Right atrium auricular region (tissue), 2 donors: Measurements from ENCODE around the gene CWF19L1. TPM values are rescaled to one million over a fixed set of nuclear protein-coding genes. Genes with fewer than 3 reads are reported as not detected.

Experiments used
- DNase-seq: peaks from one replicate; pipeline ENCODE4 v3.0.0-alpha.2; 2019; ENCODE audit warnings: low spot score
- H3K27ac ChIP-seq, 2 donors: fragments of 200-600 bp; sonication (generic); 1 replicate in 1 of 2; 2 replicates in 1 of 2; pipeline ENCODE4 v1.5.1; 2016 to 2019
- H3K27me3 ChIP-seq, 2 donors: fragments of 200-600 bp; sonication (generic); one replicate each; pipeline versions ENCODE4 v1.5.1 to v1.6.0; 2017 to 2019
- H3K36me3 ChIP-seq: fragments of 200-600 bp; sonication (generic); one replicate; pipeline ENCODE4 v1.5.1; 2016
- H3K4me1 ChIP-seq, 2 donors: fragments of 200-600 bp; sonication (generic); one replicate each; pipeline versions ENCODE4 v1.5.1 to v1.6.0; 2017 to 2019
- H3K4me3 ChIP-seq, 2 donors: fragments of 200-600 bp; sonication (generic); 1 replicate in 1 of 2; 2 replicates in 1 of 2; pipeline ENCODE4 v1.5.1; 2017 to 2019; ENCODE audit warnings: mild to moderate bottlenecking in 1 of 2, moderate library complexity in 1 of 2
- H3K9me3 ChIP-seq, 2 donors: fragments of 200-600 bp; sonication (generic); one replicate each; pipeline ENCODE4 v1.5.1; 2019
- CTCF ChIP-seq, 2 donors: fragments of 200-600 bp; sonication (generic); IDR thresholded peaks; one replicate each; pipeline ENCODE4 v1.5.1; 2019; ENCODE audit warnings: antibody characterized with exemption in 2 of 2
- total RNA-seq, 2 donors: library from RNA; depleted of rRNA; stranded (reverse); fragments of >200 nt; gene quantifications; one replicate each; pipeline ENCODE4 v1.1.0, GENCODE V29; 2016

The CWF19L1 gene
- total RNA-seq, 2 donors from 2014 or later, result 8.1 to 10.5 TPM

- H3K4me1 ChIP-seq, result peaks cover 0 to 26% of the 10 kb centered on the region in 2 donors
- peaks cover 1% of the 10 kb centered on the region for H3K36me3 ChIP-seq
- H3K27ac ChIP-seq, result no peak overlapping the region
- no peak for DNase-seq
- H3K4me3 ChIP-seq, result no peak overlapping the region
- H3K27me3 ChIP-seq, result no peaks in the 10 kb centered on the region
- no peaks in the 10 kb centered on the region for H3K9me3 ChIP-seq
- TF ChIP-seq CTCF (IDR thresholded peaks at IDR 0.05), result no peak
Measured at GRCh38 chr10:100183481-100183880, 84.0 kb downstream of the CWF19L1 start.

- H3K4me3 ChIP-seq, result no peak overlapping the region
- no peaks in the 10 kb centered on the region for H3K9me3 ChIP-seq
- no peak for TF ChIP-seq CTCF (IDR thresholded peaks at IDR 0.05)
- no peak for DNase-seq
- H3K4me1 ChIP-seq, result peaks cover 0 to 26% of the 10 kb centered on the region in 2 donors
- H3K27me3 ChIP-seq, result no peaks in the 10 kb centered on the region
- H3K36me3 ChIP-seq, result peaks cover 7% of the 10 kb centered on the region
- H3K27ac ChIP-seq, result no peak overlapping the region
Measured at GRCh38 chr10:100182908-100183307, 84.5 kb downstream of the CWF19L1 start.

Other genes with a start within 250 kb of the CWF19L1 start
- not detected for gene CPN1, start 185.8 kb downstream of the CWF19L1 start, total RNA-seq
- gene ERLIN1, start 81.6 kb downstream of the CWF19L1 start, total RNA-seq, result 10 to 100 TPM in 1 of 2 donors, 1 to 10 TPM in 1; 7.2 to 10.8 TPM
- 10 to 100 TPM in 1 of 2 donors, 1 to 10 TPM in 1; 9.6 to 11.0 TPM for gene CHUK, start 38.0 kb downstream of the CWF19L1 start, total RNA-seq
- gene BLOC1S2, start 19.0 kb upstream of the CWF19L1 start, total RNA-seq, result 10 to 100 TPM; 18.0 to 30.0 TPM
- not detected for gene PKD2L1, start 62.6 kb upstream of the CWF19L1 start, total RNA-seq
- 10 to 100 TPM in 1 of 2 donors, 1 to 10 TPM in 1; 7.9 to 25.4 TPM for gene SCD, start 79.6 kb upstream of the CWF19L1 start, total RNA-seq
- gene WNT8B, start 195.4 kb upstream of the CWF19L1 start, total RNA-seq, result not detected